ENCODE measurements around the gene COX4I2.

- TF ChIP-seq POLR2A (IDR thresholded peaks at IDR 0.05) (no peak), CTCF (IDR thresholded peaks at IDR 0.05) (no peak)
Observed at GRCh38 chr20:31652917-31653396, 15.2 kb downstream of the COX4I2 start.
